HEK293 (cell line): ENCODE measurements around the gene LRRC59.
A peak's percentile ranks its signal among the peaks of the same experiment; 100 is the strongest.

Experiments
- CTCF ChIA-PET: fragments of 350-600 bp; formaldehyde crosslinking; extraction: SDS; loops from one replicate; lab custom pipeline; 2021; ENCODE audit warnings: antibody characterized with exemption; lab: Yijun Ruan, JAX
- POLR2A ChIA-PET: fragments of 300-600 bp; formaldehyde crosslinking; extraction: SDS; loops from one replicate; lab custom pipeline; 2020; ENCODE audit warnings: antibody characterized with exemption, inconsistent platforms; lab: Yijun Ruan, JAX
- H3K27ac ChIP-seq: fragments of 200-500 bp; sonication (Bioruptor generic); 2 replicates; pipeline ENCODE4 v1.5.1; 2014; ENCODE audit warnings: low read depth, low read length, control low read depth, inconsistent platforms; ENCODE audit errors: extremely low read depth
- H3K36me3 ChIP-seq, 2 experiments: fragments of 200-500 bp in 1 of 2; sonication (Bioruptor generic) in 1 of 2; 1 replicate in 1 of 2; 2 replicates in 1 of 2; pipeline ENCODE4 v1.5.1; 2014 to 2017; ENCODE audit warnings: inconsistent platforms in 2 of 2, low read length in 2 of 2; ENCODE audit not compliant: control insufficient read depth in 2 of 2, insufficient read depth in 1 of 2
- H3K4me1 ChIP-seq: fragments of 200-500 bp; sonication (Bioruptor generic); 2 replicates; pipeline ENCODE4 v1.5.1; 2014; ENCODE audit warnings: mild to moderate bottlenecking, low read length, inconsistent platforms; ENCODE audit not compliant: control insufficient read depth, insufficient read depth
- H3K4me3 ChIP-seq: 2 replicates; pipeline ENCODE4 v1.5.1; 2011; ENCODE audit warnings: low read depth, mild to moderate bottlenecking, control low read depth, low read length, moderate library complexity
- H3K9me3 ChIP-seq: fragments of 200-500 bp; sonication (Bioruptor generic); 2 replicates; pipeline ENCODE4 v1.5.1; 2014; ENCODE audit warnings: low read depth, low read length, inconsistent platforms; ENCODE audit not compliant: control insufficient read depth, insufficient read depth
- GLI2 ChIP-seq: fragments of 450-650 bp; formaldehyde crosslinking; IDR thresholded peaks from 2 replicates; pipeline ENCODE4; 2017; ENCODE audit warnings: missing biosample characterization, missing genetic modification characterization, low read depth, borderline replicate concordance
- KLF8 ChIP-seq: fragments of 450-650 bp; formaldehyde crosslinking; IDR thresholded peaks from 2 replicates; pipeline ENCODE4 v1.5.1; 2016; ENCODE audit warnings: missing biosample characterization, missing genetic modification characterization
- SETDB1 ChIP-seq: IDR thresholded peaks from one replicate; pipeline ENCODE4 v1.6.1; 2017; ENCODE audit warnings: mild to moderate bottlenecking, low read length, moderate library complexity, mixed read lengths; ENCODE audit not compliant: insufficient read length
- SP7 ChIP-seq: fragments of 450-650 bp; formaldehyde crosslinking; IDR thresholded peaks from 2 replicates; pipeline ENCODE4 v1.5.1; 2016; ENCODE audit warnings: missing biosample characterization, missing genetic modification characterization
- ZNF184 ChIP-seq: fragments of 450-650 bp; IDR thresholded peaks from 2 replicates; pipeline ENCODE4 v1.5.1; 2018; ENCODE audit warnings: missing biosample characterization, mild to moderate bottlenecking, missing genetic modification characterization
- ZNF362 ChIP-seq: fragments of 450-650 bp; formaldehyde crosslinking; IDR thresholded peaks from 2 replicates; pipeline ENCODE4 v1.5.1; 2016; ENCODE audit warnings: missing biosample characterization, missing genetic modification characterization
- ZNF391 ChIP-seq: fragments of 450-650 bp; formaldehyde crosslinking; IDR thresholded peaks from 2 replicates; pipeline ENCODE4 v1.5.1; 2016; ENCODE audit warnings: low read depth, missing biosample characterization, missing genetic modification characterization, borderline replicate concordance
- ZNF521 ChIP-seq: fragments of 450-650 bp; formaldehyde crosslinking; IDR thresholded peaks from 2 replicates; pipeline ENCODE4 v1.5.1; 2017; ENCODE audit warnings: missing biosample characterization, mild to moderate bottlenecking, missing genetic modification characterization
- ZNF555 ChIP-seq: fragments of 450-650 bp; formaldehyde crosslinking; conservative IDR thresholded peaks from 2 replicates; pipeline ENCODE4 v1.5.1; 2017; ENCODE audit warnings: missing biosample characterization, mild to moderate bottlenecking, missing genetic modification characterization, inconsistent platforms
- ZNF629 ChIP-seq: fragments of 450-650 bp; formaldehyde crosslinking; IDR thresholded peaks from 2 replicates; pipeline ENCODE4 v1.5.1; 2017; ENCODE audit warnings: missing biosample characterization, missing genetic modification characterization
- TF ChIP-seq, protein P1 (sequence below): fragments of 450-650 bp; formaldehyde crosslinking; IDR thresholded peaks from 2 replicates; pipeline ENCODE4 v1.5.1; 2016; ENCODE audit warnings: missing biosample characterization, missing genetic modification characterization
- TF ChIP-seq, protein P2 (sequence below): fragments of 450-650 bp; formaldehyde crosslinking; IDR thresholded peaks from 2 replicates; pipeline ENCODE4 v1.5.1; 2016; ENCODE audit warnings: missing biosample characterization, missing genetic modification characterization
- TF ChIP-seq, protein P3 (sequence below): fragments of 450-650 bp; formaldehyde crosslinking; IDR thresholded peaks from 2 replicates; pipeline ENCODE4 v1.5.1; 2016; ENCODE audit warnings: missing biosample characterization, missing genetic modification characterization
- TF ChIP-seq, protein P4 (sequence below): fragments of 450-650 bp; formaldehyde crosslinking; IDR thresholded peaks from 2 replicates; pipeline ENCODE4 v1.5.1; 2016; ENCODE audit warnings: missing biosample characterization, missing genetic modification characterization
- TF ChIP-seq, protein P5 (sequence below): fragments of 450-650 bp; formaldehyde crosslinking; IDR thresholded peaks from 2 replicates; pipeline ENCODE4 v1.5.1; 2016; ENCODE audit warnings: missing biosample characterization, missing genetic modification characterization, borderline replicate concordance

Gene LRRC59

GRCh38 chr17:50338645-50339044 lies 58.7 kb downstream of the LRRC59 start:
- TF ChIP-seq, protein P1, sequence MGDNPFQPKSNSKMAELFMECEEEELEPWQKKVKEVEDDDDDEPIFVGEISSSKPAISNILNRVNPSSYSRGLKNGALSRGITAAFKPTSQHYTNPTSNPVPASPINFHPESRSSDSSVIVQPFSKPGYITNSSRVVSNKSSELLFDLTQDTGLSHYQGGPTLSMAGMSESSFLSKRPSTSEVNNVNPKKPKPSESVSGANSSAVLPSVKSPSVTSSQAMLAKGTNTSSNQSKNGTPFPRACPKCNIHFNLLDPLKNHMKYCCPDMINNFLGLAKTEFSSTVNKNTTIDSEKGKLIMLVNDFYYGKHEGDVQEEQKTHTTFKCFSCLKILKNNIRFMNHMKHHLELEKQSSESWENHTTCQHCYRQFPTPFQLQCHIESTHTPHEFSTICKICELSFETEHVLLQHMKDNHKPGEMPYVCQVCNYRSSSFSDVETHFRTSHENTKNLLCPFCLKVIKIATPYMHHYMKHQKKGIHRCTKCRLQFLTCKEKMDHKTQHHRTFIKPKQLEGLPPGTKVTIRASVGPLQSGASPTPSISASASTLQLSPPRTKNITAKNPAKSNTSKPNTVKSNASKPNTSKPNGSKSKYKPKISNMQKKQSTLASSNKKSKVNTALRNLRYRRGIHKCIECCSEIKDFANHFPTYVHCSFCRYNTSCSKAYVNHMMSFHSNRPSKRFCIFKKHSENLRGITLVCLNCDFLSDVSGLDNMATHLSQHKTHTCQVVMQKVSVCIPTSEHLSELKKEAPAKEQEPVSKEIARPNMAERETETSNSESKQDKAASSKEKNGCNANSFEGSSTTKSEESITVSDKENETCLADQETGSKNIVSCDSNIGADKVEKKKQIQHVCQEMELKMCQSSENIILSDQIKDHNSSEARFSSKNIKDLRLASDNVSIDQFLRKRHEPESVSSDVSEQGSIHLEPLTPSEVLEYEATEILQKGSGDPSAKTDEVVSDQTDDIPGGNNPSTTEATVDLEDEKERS (tag by site-specific recombination): 0 out of 2 replicates have a peak, but pooled peaks have one; percentile 59
- TF ChIP-seq GLI2 (tag by site-specific recombination) (no peak), ZNF184 (no peak), SP7 (tag by site-specific recombination) (0 out of 2 replicates have a peak, but pooled peaks have one; percentile 18), ZNF629 (no peak), SETDB1 (peak; percentile 64), ZNF362 (tag by site-specific recombination) (no peak)
- Histone ChIP-seq H3K27ac (no peak overlapping the region), H3K9me3 (no peaks in the 10 kb centered on the region), H3K4me3 (no peak overlapping the region), H3K4me1 (no peaks in the 10 kb centered on the region), H3K36me3 (no peaks in the 10 kb centered on the region)
- ChIA-PET CTCF (interaction anchor here (0.6 to 2.5 kb wide), 4 partner anchors 42 to 251 kb away, joined by 3 to 10 read pairs (median 5); partner anchors contain the start of gene LRRC59), POLR2A (no interaction called here)

DNA sequence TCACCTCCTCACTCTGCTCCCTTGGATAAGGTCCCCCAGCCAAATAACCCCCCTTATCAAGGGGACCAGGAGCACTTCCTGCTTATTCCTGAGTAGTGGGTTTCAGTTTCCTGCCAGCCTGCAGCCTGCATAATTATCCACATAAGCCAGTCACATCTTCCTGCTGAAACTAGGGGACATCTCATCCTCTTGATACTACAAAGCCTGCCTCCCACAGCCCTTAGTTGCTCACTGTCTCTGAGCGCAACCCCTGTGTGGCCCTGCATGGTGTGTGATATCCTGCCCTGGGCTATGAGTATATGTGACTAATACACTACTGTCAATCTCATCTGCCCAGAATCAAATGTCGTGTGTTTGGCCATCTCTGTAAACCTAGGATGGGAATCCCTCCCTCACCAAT lies 59.4 kb downstream of the LRRC59 start:
- no peak for TF ChIP-seq ZNF391 (tag by site-specific recombination)
- TF ChIP-seq, protein P2, sequence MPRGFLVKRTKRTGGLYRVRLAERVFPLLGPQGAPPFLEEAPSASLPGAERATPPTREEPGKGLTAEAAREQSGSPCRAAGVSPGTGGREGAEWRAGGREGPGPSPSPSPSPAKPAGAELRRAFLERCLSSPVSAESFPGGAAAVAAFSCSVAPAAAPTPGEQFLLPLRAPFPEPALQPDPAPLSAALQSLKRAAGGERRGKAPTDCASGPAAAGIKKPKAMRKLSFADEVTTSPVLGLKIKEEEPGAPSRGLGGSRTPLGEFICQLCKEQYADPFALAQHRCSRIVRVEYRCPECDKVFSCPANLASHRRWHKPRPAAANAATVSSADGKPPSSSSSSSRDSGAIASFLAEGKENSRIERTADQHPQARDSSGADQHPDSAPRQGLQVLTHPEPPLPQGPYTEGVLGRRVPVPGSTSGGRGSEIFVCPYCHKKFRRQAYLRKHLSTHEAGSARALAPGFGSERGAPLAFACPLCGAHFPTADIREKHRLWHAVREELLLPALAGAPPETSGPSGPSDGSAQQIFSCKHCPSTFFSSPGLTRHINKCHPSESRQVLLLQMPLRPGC (tag by site-specific recombination): no peak
- TF ChIP-seq ZNF555: no peak
- no peak for TF ChIP-seq ZNF521 (tag by site-specific recombination)
- TF ChIP-seq, protein P3, sequence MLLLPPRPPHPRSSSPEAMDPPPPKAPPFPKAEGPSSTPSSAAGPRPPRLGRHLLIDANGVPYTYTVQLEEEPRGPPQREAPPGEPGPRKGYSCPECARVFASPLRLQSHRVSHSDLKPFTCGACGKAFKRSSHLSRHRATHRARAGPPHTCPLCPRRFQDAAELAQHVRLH (tag by site-specific recombination): no peak
- TF ChIP-seq, protein P4, sequence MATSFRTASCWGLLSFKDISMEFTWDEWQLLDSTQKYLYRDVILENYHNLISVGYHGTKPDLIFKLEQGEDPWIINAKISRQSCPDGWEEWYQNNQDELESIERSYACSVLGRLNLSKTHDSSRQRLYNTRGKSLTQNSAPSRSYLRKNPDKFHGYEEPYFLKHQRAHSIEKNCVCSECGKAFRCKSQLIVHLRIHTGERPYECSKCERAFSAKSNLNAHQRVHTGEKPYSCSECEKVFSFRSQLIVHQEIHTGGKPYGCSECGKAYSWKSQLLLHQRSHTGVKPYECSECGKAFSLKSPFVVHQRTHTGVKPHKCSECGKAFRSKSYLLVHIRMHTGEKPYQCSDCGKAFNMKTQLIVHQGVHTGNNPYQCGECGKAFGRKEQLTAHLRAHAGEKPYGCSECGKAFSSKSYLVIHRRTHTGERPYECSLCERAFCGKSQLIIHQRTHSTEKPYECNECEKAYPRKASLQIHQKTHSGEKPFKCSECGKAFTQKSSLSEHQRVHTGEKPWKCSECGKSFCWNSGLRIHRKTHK (tag by site-specific recombination): no peak
- TF ChIP-seq, protein P5, sequence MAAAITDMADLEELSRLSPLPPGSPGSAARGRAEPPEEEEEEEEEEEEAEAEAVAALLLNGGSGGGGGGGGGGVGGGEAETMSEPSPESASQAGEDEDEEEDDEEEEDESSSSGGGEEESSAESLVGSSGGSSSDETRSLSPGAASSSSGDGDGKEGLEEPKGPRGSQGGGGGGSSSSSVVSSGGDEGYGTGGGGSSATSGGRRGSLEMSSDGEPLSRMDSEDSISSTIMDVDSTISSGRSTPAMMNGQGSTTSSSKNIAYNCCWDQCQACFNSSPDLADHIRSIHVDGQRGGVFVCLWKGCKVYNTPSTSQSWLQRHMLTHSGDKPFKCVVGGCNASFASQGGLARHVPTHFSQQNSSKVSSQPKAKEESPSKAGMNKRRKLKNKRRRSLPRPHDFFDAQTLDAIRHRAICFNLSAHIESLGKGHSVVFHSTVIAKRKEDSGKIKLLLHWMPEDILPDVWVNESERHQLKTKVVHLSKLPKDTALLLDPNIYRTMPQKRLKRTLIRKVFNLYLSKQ (tag by site-specific recombination): no peak
- TF ChIP-seq KLF8: no peak
- CTCF ChIA-PET: interaction anchor here (0.7 to 2.5 kb wide), 3 partner anchors 59 to 252 kb away, joined by 3 to 7 read pairs (median 3); partner anchors contain the start of gene LRRC59
- H3K4me3 ChIP-seq: no peak overlapping the region
- H3K4me1 ChIP-seq: no peaks in the 10 kb centered on the region
- H3K27ac ChIP-seq: no peak overlapping the region
- H3K9me3 ChIP-seq: no peaks in the 10 kb centered on the region
- POLR2A ChIA-PET: no interaction called here
- H3K36me3 ChIP-seq: no peaks in the 10 kb centered on the region
